ENCODE measurements around the gene APPBP2.
"Not testable (repeated sequence)": the region's sequence is repeated elsewhere in the genome, so short reads cannot be mapped to it uniquely, and the experiment has no call there.

APPBP2 gene

GRCh38 chr17:60495260-60495659 lies 30.8 kb downstream of the APPBP2 start:
- DNase-seq: no peak

GRCh38 chr17:60493847-60494321 lies 32.2 kb downstream of the APPBP2 start:
- DNase-seq: no peak

DNA sequence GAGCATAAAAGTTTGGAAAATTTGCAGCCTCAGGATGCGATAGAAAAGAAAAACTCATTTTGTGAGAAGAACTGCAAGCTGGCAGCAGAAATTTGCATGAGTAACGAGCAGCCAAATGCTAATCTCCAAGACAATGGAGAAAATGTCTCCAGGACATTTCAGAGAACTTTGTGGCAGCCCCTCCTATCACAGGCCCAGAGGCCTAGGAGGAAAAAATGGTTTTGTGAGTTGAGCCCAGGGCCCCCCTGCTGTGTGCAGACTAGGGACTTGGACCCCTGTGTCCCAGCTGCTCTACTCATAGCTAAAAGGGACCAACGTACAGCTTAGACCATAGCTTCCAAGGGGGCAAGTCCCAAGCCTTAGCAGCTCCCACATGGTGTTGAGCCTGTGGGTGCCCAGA lies 34.3 kb downstream of the APPBP2 start:
- DNase-seq: no peak

- not testable (repeated sequence) for DNase-seq
Observed at GRCh38 chr17:60490594-60490993, 35.4 kb downstream of the APPBP2 start.

- DNase-seq: peak in 6 of 56 donors; percentile 5 to 63 (median 14)
Observed at GRCh38 chr17:60481604-60482003, 44.4 kb downstream of the APPBP2 start.

DNA sequence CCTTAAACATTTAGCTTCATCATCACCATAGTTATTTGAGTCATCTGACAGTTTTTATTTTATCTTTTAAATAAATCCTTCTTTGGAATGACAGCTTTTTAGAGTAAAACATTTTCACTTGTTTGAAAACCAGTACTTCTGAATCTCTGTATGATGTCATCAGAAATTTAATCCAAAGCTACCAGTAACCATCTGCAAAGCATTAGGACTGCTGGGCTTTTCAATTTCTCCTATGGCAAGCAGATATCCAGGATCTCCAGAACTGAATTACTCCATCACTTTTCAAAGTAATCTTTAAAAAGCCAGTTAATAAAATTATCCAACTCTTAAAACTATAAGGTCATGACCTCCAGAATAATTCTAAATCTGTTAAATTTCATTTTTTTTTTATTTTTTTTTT lies 52.3 kb downstream of the APPBP2 start:
- DNase-seq: no peak

DNA sequence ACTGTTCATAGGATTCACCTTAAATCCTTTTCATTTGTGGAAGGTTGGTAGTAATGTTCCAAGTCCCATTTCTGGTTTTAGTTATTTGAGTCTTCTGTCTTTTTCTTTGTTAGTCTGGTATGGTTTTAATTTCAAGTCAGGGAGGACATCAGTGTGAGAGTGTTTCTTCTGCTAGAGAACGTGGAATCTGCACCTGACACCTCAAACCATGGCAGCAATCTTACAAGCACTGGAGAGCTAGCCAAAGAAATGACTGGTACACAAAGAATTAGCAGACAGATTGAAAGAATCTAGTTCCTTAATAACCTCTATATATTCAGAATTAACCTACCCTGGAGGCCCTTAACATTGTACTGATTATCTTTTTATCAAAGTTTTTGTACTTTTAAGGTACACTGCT lies 53.6 kb downstream of the APPBP2 start:
- DNase-seq: no peak

DNA sequence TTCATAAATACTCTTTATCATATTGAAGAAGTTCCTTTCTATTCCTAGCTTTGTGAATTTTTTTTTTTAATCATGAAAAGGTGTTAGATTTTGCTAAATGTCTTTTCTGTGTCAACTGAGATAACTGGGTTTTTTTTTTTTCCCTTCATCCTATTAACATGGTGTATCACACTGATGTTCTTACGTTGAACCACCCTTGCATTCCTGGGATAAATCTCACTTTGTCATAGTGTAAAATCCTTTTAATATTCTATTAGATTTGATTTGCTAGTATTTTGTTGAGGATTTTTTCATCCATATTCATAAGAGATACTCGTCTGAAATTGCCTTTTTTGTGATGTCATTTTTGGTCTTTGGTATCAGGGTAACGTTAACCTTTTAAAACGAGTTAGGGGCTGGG lies 54.6 kb downstream of the APPBP2 start:
- DNase-seq: no peak

DNA sequence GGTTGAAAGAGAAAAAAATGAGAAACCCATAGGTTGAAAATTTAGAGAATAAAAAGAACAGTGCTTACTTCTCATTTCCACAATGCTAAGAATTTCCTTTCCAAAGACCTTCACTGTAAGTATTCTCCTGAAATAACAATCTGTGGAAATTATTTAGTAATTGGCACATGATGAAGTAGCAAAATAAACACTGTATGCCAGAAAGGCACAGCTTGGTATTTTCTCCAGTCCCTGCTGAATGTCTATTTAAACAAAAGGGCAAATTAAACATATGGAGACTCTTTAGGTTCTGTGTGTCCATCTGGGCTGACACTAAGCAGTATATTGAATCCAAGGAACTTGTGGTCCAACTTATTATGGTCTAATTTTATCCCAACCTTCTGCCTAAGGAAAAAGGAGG lies 57.7 kb downstream of the APPBP2 start:
- no peak for DNase-seq

DNA sequence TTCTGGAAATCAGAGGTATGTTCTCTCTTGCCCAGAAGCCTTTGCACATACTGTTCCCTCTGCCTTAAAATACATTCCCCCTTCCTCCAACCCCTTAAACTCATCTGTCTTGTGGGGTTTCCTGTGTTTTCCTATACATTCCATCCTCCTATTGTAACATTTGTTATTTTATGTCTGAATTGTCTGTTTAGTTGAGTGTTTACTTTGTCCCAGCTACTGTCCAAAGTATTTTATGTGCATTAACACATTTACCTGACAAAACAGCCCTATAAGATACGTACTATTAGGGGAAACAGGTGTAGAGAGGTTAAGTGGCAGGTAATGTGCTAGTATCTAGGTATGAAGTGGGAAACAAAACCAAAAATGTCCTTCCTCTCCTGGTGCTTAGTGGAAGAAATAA lies 61.7 kb downstream of the APPBP2 start:
- DNase-seq: no peak

DNA sequence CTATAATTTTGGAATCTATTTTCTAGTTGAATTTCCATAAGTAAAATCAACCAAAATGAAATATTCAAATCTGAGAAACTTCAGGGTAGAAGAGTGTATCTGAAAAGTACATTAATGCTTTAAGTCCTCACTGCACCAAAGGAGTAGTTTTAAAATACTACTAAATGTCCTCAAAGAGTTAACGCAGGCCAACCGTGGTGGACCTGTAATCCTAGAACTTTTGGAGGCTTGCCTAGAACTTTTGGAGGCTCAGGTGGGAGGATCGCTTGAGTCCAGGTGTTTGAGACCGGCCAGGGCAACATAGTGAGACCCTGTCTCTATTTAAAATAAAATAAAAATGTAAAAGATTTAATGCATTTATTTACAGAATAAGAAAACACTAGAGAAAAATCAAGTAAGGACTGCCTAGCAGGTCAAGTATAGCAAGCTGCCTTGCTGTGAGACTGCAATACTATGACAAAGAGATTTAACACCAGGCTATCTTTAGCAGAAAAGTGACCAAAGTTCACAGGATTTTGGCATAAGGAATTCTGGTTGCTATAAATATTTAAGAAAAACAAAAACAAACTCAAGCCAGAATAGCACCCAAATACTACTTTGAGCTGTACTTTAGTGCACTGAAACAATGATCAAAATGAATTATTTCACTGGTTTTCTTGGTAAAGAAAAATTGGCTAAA lies 62.7 kb downstream of the APPBP2 start:
- DNase-seq: no peak

GRCh38 chr17:60461584-60461983 lies 64.5 kb downstream of the APPBP2 start:
- DNase-seq: no peak

DNA sequence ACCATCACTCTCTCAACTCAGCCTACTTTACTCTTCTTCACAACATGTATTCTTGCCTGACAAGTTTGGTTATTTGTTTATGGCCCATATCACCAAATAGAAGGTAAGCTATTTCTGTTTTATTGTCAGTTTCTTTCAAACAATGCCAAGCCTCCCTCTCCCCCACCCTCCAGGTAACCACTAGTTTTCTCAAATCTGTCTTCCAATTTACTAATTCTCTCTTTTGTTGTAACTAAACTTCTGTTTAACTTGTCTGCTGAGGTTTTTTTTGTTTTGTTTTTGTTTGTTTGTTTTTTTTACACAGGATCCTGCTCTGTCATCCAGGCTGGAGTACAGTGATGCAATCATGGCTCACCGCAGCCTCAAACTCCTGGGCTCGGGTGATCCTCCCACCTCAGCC lies 68.9 kb downstream of the APPBP2 start:
- no peak for DNase-seq

- DNase-seq: no peak
Observed at GRCh38 chr17:60455378-60455777, 70.7 kb downstream of the APPBP2 start.

- no peak for DNase-seq
Observed at GRCh38 chr17:60451965-60452364, 74.1 kb downstream of the APPBP2 start.

DNA sequence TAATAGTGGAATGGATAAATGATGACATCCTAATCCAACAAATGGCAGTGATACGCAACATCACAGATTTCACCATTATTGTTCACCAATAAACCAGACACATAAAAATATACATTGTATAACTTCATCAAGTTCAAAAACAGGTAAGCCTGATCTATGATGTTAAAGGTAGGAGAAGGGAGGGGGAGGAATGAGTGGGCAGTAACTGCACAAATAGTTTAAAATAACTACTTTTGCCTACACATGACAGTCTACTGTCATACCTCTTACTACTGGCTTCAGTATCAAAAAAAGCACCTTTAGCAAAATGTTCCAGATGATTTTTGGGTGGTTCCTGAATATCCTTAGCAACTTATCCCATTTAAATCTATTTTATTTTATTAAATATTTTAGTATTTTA lies 75.0 kb downstream of the APPBP2 start:
- DNase-seq: no peak

DNA sequence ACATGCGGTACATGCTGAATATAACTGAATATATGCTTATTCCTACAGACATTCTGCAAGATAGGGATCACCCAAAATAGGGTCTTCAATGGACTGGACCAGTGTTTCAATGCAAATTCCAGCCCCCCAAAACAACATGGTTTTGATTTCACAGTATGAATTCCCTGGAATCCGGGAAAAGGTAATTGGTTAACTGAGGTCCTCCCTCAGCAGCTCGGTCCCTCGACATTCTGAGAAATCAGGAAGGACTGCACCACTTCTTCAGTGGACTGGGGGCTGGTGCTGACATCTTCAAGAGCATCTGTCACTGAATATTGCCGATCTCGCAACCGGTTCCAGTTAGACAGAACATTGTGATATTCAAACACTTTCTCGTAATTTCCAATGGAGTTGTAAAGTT lies 78.7 kb downstream of the APPBP2 start:
- DNase-seq: no peak

GRCh38 chr17:60445144-60445543 lies 80.9 kb downstream of the APPBP2 start:
- no peak for DNase-seq

DNA sequence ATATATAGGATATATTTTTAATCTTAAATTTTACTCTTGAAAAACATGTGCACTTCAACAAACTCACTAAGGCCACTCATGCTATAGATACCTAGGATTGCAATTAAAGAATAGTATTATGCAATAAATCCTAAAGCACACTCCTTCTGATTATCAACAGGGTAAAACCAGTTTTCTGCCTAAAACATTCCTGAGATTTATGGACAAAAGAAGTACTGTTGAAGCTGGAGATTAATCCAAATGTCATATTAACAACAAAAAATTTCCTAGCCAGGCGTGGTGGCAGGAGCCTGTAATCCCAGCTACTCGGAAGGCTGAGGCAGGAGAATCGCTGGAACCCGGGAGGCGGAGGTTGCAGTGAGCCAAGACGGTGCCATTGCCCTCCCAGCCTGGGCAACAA lies 82.3 kb downstream of the APPBP2 start:
- DNase-seq: peak in 5 of 56 donors; percentile 5 to 22 (median 13)

- DNase-seq: peak in 5 of 56 donors; percentile 12 to 43 (median 24)
Observed at GRCh38 chr17:60442271-60443173, 83.5 kb downstream of the APPBP2 start.

GRCh38 chr17:60439501-60439900 lies 86.5 kb downstream of the APPBP2 start:
- DNase-seq: no peak

GRCh38 chr17:60436676-60437075 lies 89.4 kb downstream of the APPBP2 start:
- DNase-seq: no peak

Measured in amygdala (tissue), 56 donors.